K562 (cell line): ENCODE data around the gene RSRC1. TPM values are rescaled to one million over a fixed set of nuclear protein-coding genes. Genes with fewer than 3 reads are reported as not detected.

Experiments used
- ATAC-seq: fragments of 200-7000 bp; cut with Tn5 transposase; 3 replicates; pipeline ENCODE4 v1.9.1; 2020; ENCODE audit warnings: moderate library complexity
- BruUV-seq: library from RNA; stranded (reverse); fragments of 400-500 nt; replicated peaks from 2 replicates; lab custom pipeline; 2021; lab: Mats Ljungman, UMichigan
- CTCF ChIA-PET: fragments of 300-600 bp; formaldehyde crosslinking; extraction: SDS; loops from one replicate; lab custom pipeline; 2021; ENCODE audit warnings: low intra/inter-chr PET ratio; lab: Yijun Ruan, JAX
- POLR2A ChIA-PET: fragments of 300-600, 350-650 bp; sonication (Branson Sonifier 250); formaldehyde crosslinking; extraction: SDS; loops from one replicate; lab custom pipeline; 2021; ENCODE audit warnings: antibody characterized with exemption, inconsistent platforms; lab: Yijun Ruan, JAX
- DNase-seq, 4 experiments: peaks; one replicate each; pipeline versions ENCODE4 v3.0.0 to v3.0.0-alpha.2; 2011 to 2018; ENCODE audit warnings: low spot score in 3 of 4, mixed read lengths in 3 of 4; ENCODE audit errors: extremely low read depth in 1 of 4
- FAIRE-seq: peaks from 2 replicates; lab custom pipeline; 2011; peaks lifted over from hg19 to GRCh38; lab: Jason Lieb, UNC
- H2AFZ ChIP-seq: 2 replicates; pipeline ENCODE4 v1.6.0; 2011; ENCODE audit warnings: low read depth, low read length, control low read depth, inconsistent platforms
- H3K27ac ChIP-seq: fragments of 200-600 bp; 3 replicates; pipeline ENCODE4 v1.8.0; 2011; ENCODE audit warnings: low read depth, mild to moderate bottlenecking, control low read depth, inconsistent platforms, low read length, moderate library complexity, mixed read lengths; ENCODE audit errors: extremely low read depth
- H3K27me3 ChIP-seq, 2 experiments: fragments of 300-600 bp in 1 of 2; 2 replicates in 1 of 2; 3 replicates in 1 of 2; pipeline versions ENCODE4 v1.6.0 to v1.8.0; 2011; ENCODE audit warnings: inconsistent platforms in 2 of 2, low read length in 2 of 2, mild to moderate bottlenecking in 1 of 2, mixed read lengths in 1 of 2, moderate library complexity in 1 of 2; ENCODE audit not compliant: control insufficient read depth in 2 of 2, insufficient read depth in 2 of 2
- H3K36me3 ChIP-seq: fragments of 300-600 bp; 3 replicates; pipeline ENCODE4 v1.8.0; 2011; ENCODE audit warnings: mild to moderate bottlenecking, low read length, inconsistent platforms; ENCODE audit not compliant: control insufficient read depth, insufficient read depth
- H3K4me1 ChIP-seq, 2 experiments: fragments of 200-600 bp in 1 of 2; replicated peaks in 1 of 2; 2 replicates in 1 of 2; 3 replicates in 1 of 2; pipeline versions ENCODE4 v1.5.1 to v1.8.0; 2011; ENCODE audit warnings: inconsistent platforms in 2 of 2, low read length in 2 of 2, mild to moderate bottlenecking in 1 of 2, mixed read lengths in 1 of 2, moderate library complexity in 1 of 2; ENCODE audit not compliant: control insufficient read depth in 2 of 2, insufficient read depth in 2 of 2
- H3K4me2 ChIP-seq: 2 replicates; pipeline ENCODE4 v1.6.1; 2011; ENCODE audit warnings: low read length, control low read depth, inconsistent platforms, mixed read lengths; ENCODE audit not compliant: insufficient read depth
- H3K4me3 ChIP-seq: fragments of 200-600 bp; sonication (generic), shearing (Covaris generic); 2 replicates; pipeline ENCODE4 v1.5.1; 2016; ENCODE audit warnings: control low read depth, inconsistent platforms
- H3K79me2 ChIP-seq: fragments of 200-600 bp; 3 replicates; pipeline ENCODE4 v1.8.0; 2011; ENCODE audit warnings: low read length, inconsistent platforms; ENCODE audit not compliant: control insufficient read depth, insufficient read depth
- H3K9ac ChIP-seq, 2 experiments: 2 replicates each; pipeline versions ENCODE4 v1.6.0 to v1.6.1; 2011; ENCODE audit warnings: low read depth in 2 of 2, low read length in 2 of 2, control low read depth in 1 of 2, inconsistent platforms in 1 of 2, mild to moderate bottlenecking in 1 of 2, mixed read lengths in 1 of 2; ENCODE audit not compliant: insufficient read depth in 1 of 2
- H3K9me1 ChIP-seq: one replicate; pipeline ENCODE4 v1.6.0; 2011; ENCODE audit warnings: inconsistent platforms, mild to moderate bottlenecking, low read length, moderate library complexity; ENCODE audit not compliant: control insufficient read depth, insufficient read depth
- H3K9me3 ChIP-seq: replicated peaks from 2 replicates; pipeline ENCODE4 v1.5.1; 2011; ENCODE audit warnings: low read depth, low read length, inconsistent platforms; ENCODE audit not compliant: control insufficient read depth, insufficient read depth
- H4K20me1 ChIP-seq: replicated peaks from 2 replicates; pipeline ENCODE4 v1.6.1; 2011; ENCODE audit warnings: low read length, inconsistent platforms, mixed read lengths; ENCODE audit not compliant: control insufficient read depth, insufficient read depth
- WGBS: fragments of 100-300 bp; shearing (Covaris generic); methylation state at CpG from one replicate; pipeline ENCODE4 v1.1.6; 2016; ENCODE audit warnings: low coverage, mixed read lengths; ENCODE audit not compliant: insufficient coverage; ENCODE audit errors: missing lambda C conversion rate; 5-methylcytosine and 5-hydroxymethylcytosine counted together
- in situ Hi-C: fragments of 300-500 bp; cut with MboI; formaldehyde crosslinking; loops from 4 replicates; pipeline ENCODE4 v1.15.0; 2018; ENCODE audit warnings: inconsistent platforms, mixed read lengths
- intact Hi-C: fragments of 100-400 bp; cut with micrococcal nuclease; formaldehyde crosslinking; loops from 2 replicates; pipeline ENCODE4 v1.14.2; 2022
- polyA plus RNA-seq, 8 experiments: library from polyadenylated mRNA; depleted of rRNA in 4 of 8; stranded (reverse) in 5 of 8; unstranded in 3 of 8; fragments of >200 nt; fragmentation: Nextera tagmentation in 2 of 8; fragmentation: Illumina TruSeq in 1 of 8; extraction: Ambion mirVana in 2 of 8; extraction: Trizol in 1 of 8; gene quantifications; 2 replicates each; pipeline versions ENCODE4 v1.2.1 to v1.2.3, GENCODE V29; 2011 to 2014; ENCODE audit warnings: inconsistent platforms in 1 of 8, missing spikeins in 1 of 8
- total RNA-seq, 7 experiments: library from RNA; depleted of rRNA in 6 of 7; stranded (reverse); fragments of >200 nt in 6 of 7; fragmentation: Illumina TruSeq in 2 of 7; extraction: Trizol in 2 of 7; gene quantifications; 2 replicates each; pipeline versions ENCODE4 v1.2.1 to v1.2.3, GENCODE V29; 2011 to 2021; ENCODE audit warnings: low replicate concordance in 1 of 7
- TF ChIP-seq, protein P1 (sequence below), 2 experiments: fragments of 150-350 bp in 1 of 2; IDR thresholded peaks; 2 replicates each; pipeline ENCODE4 v1.6.1; 2012 to 2016; ENCODE audit warnings: low read depth in 2 of 2, low read length in 2 of 2, mild to moderate bottlenecking in 1 of 2, moderate library complexity in 1 of 2

Gene RSRC1
- total and polyA plus RNA-seq, 9 of the 15 experiments (the other 6 are each of a cell fraction or from before 2014, with no cell fraction given), result 19.3 to 128 (median 75.5) TPM

DNA sequence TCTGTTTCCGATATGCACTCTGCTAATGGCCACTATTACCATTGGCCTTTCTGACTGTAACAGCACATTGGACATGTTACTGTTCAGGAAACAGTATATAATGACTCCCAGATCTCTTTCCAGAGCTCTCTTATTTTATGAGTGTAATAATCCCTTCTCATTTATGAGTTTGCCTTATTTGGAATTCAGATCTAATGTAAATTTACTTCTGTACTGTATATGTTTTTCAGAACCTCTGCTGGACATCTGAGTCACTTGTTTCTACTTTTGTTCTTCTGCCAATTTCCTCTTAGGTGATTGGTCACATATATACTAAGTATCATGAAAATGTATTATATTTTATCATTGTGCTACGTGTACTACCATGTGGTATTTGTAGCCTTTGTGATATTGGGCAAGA lies 30.5 kb downstream of the RSRC1 start:
- ChIA-PET POLR2A (interaction anchor here (1.2 to 1.6 kb wide), 2 partner anchors 10 to 12 kb away, joined by 3 to 4 read pairs; no protein-coding TSS in a partner anchor), CTCF (no interaction called here)
- no peaks in the 10 kb centered on the region for H3K9me1 ChIP-seq
- DNase-seq (no peak), ATAC-seq (no peak), FAIRE-seq (no peak)
- no peaks in the 10 kb centered on the region for H3K4me1 ChIP-seq
- peaks cover 24% of the 10 kb centered on the region; the same call in 2 of the 3 replicates for H3K36me3 ChIP-seq
- H3K27ac ChIP-seq, result no peak overlapping the region
- in situ Hi-C loops, result no loop called here
- no peak overlapping the region for H3K4me3 ChIP-seq
- H3K9me3 ChIP-seq, result no peaks in the 10 kb centered on the region
- no peaks in the 10 kb centered on the region for H3K27me3 ChIP-seq
- H3K9ac ChIP-seq, result no peak overlapping the region
- H3K4me2 ChIP-seq, result no peak overlapping the region
- WGBS, result 90% methylated on average over 2 of the region's 2 CpGs
- TF ChIP-seq, protein P1, sequence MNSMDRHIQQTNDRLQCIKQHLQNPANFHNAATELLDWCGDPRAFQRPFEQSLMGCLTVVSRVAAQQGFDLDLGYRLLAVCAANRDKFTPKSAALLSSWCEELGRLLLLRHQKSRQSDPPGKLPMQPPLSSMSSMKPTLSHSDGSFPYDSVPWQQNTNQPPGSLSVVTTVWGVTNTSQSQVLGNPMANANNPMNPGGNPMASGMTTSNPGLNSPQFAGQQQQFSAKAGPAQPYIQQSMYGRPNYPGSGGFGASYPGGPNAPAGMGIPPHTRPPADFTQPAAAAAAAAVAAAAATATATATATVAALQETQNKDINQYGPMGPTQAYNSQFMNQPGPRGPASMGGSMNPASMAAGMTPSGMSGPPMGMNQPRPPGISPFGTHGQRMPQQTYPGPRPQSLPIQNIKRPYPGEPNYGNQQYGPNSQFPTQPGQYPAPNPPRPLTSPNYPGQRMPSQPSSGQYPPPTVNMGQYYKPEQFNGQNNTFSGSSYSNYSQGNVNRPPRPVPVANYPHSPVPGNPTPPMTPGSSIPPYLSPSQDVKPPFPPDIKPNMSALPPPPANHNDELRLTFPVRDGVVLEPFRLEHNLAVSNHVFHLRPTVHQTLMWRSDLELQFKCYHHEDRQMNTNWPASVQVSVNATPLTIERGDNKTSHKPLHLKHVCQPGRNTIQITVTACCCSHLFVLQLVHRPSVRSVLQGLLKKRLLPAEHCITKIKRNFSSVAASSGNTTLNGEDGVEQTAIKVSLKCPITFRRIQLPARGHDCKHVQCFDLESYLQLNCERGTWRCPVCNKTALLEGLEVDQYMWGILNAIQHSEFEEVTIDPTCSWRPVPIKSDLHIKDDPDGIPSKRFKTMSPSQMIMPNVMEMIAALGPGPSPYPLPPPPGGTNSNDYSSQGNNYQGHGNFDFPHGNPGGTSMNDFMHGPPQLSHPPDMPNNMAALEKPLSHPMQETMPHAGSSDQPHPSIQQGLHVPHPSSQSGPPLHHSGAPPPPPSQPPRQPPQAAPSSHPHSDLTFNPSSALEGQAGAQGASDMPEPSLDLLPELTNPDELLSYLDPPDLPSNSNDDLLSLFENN (IDR thresholded peaks at IDR 0.05; ENCODE audit: low read depth in 2 of 2, low read length in 2 of 2), result no peak
- no TSS peak for BruUV-seq
- H2AFZ ChIP-seq, result no peak overlapping the region
- H3K79me2 ChIP-seq, result 0 out of 3 replicates have a peak, but pooled peaks cover 2% of the 10 kb centered on the region
- intact Hi-C loops, result no loop called here
- no peaks in the 10 kb centered on the region for H4K20me1 ChIP-seq
